Inferior parietal cortex (tissue), 1 donor: Measurements from ENCODE around the gene OSBPL6.

Experiments used
- DNase-seq: peaks from one replicate; pipeline ENCODE4 v3.0.0-alpha.2; 2016; ENCODE audit errors: extremely low spot score

OSBPL6 gene

GRCh38 chr2:178271629-178272333, 77.5 kb downstream of the OSBPL6 start:
- no peak for DNase-seq

- no peak for DNase-seq
These were observed 79.6 kb downstream of the OSBPL6 start for GRCh38 chr2:178273787-178274360.

- DNase-seq: no peak
These were observed 81.3 kb downstream of the OSBPL6 start for GRCh38 chr2:178275600-178275999.

- DNase-seq: no peak
These were observed 83.5 kb downstream of the OSBPL6 start for GRCh38 chr2:178277741-178278197.

- no peak for DNase-seq
These were observed 84.8 kb downstream of the OSBPL6 start for GRCh38 chr2:178279142-178279541.

GRCh38 chr2:178279636-178280035, 85.3 kb downstream of the OSBPL6 start:
- no peak for DNase-seq

- peak; percentile 71 for DNase-seq
These were observed 86.0 kb downstream of the OSBPL6 start for GRCh38 chr2:178280244-178280852.

- DNase-seq: no peak
These were observed 87.9 kb downstream of the OSBPL6 start for GRCh38 chr2:178282075-178282815.

GRCh38 chr2:178283341-178283918, 89.1 kb downstream of the OSBPL6 start:
- DNase-seq: no peak

- no peak for DNase-seq
These were observed 90.4 kb downstream of the OSBPL6 start for GRCh38 chr2:178284613-178285286.

- DNase-seq: no peak
These were observed 90.9 kb downstream of the OSBPL6 start for GRCh38 chr2:178285287-178285615.

- no peak for DNase-seq
These were observed 92.3 kb downstream of the OSBPL6 start for GRCh38 chr2:178286636-178287035.

GRCh38 chr2:178287652-178288344, 93.5 kb downstream of the OSBPL6 start:
- DNase-seq: no peak

- no peak for DNase-seq
These were observed 97.4 kb downstream of the OSBPL6 start for GRCh38 chr2:178291703-178292102.

GRCh38 chr2:178292586-178292985, 98.3 kb downstream of the OSBPL6 start:
- DNase-seq: no peak

- no peak for DNase-seq
These were observed 100.8 kb downstream of the OSBPL6 start for GRCh38 chr2:178295115-178295514.

GRCh38 chr2:178295906-178296305, 101.6 kb downstream of the OSBPL6 start:
- DNase-seq: no peak

GRCh38 chr2:178296394-178297090, 102.2 kb downstream of the OSBPL6 start:
- DNase-seq: no peak

GRCh38 chr2:178297091-178297411, 102.7 kb downstream of the OSBPL6 start:
- no peak for DNase-seq

- no peak for DNase-seq
These were observed 104.5 kb downstream of the OSBPL6 start for GRCh38 chr2:178298785-178299212.
